Measurements from ENCODE around the gene SCN3A. TPM values are rescaled to one million over a fixed set of nuclear protein-coding genes. Genes with fewer than 3 reads are reported as not detected.

The SCN3A gene
- total RNA-seq, 1 experiment from 2014 or later, result not detected

DNA sequence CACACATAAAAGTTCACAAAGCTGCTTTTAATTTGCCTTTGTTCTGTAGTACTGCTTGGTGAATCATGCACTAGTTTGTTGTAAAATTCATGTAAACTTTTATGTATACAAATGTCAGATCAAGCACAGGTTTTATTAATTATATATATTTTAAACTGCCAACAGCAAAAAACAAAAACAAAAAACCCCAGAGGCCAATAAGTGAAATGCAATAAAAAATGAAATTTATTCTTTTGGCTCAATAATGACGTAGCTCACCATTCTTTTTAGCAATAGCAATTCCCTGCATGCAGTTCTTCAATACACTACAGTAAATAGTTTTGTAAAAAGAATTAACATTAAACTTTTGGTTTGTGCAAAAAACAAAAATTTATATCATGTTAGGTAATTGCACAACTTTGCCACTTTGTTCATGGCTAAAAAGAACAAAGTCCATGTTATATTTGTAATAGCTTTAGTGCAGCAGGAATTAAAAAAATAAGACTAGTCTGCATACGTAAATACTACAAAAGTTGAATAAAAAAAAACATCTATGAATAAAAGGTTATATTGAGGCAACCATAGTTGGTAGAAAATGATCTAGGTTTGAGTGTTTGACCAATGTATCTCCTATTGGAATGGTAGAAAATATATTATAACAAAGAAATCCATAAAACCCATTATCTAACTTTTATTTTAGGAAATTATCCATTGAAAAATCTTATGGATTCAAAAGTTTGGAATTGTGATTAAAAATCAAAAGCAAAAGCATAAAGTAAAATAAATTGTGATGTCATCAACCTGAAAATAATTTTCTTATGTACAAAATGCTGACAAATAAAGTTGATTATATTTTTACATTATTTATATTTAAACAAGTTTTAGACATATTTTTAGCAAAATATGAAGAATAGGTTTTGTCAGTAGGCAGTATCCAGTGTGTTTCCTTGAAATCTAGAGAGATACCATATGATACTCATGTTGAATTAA is 115.6 kb downstream of the SCN3A start:
- Mint-ChIP-seq H3K36me3 (ENCODE audit: insufficient read depth, unreplicated experiment) (no peaks in the 10 kb centered on the region), H3K4me1 (ENCODE audit: low read depth, unreplicated experiment) (no peaks in the 10 kb centered on the region), H3K9me3 (ENCODE audit: unreplicated experiment) (peaks cover 8% of the 10 kb centered on the region), H3K27ac (ENCODE audit: unreplicated experiment) (no peak overlapping the region), H3K27me3 (ENCODE audit: insufficient read depth, unreplicated experiment) (peaks cover 2% of the 10 kb centered on the region), H3K4me3 (ENCODE audit: unreplicated experiment) (no peak overlapping the region)
- CTCF ChIA-PET, result no interaction called here
- no peaks in the 10 kb centered on the region for H3K4me1 ChIP-seq
- intact Hi-C loops (cut with micrococcal nuclease; ENCODE audit: unreplicated experiment), result no loop called here
- H3K9me3 ChIP-seq, result no peaks in the 10 kb centered on the region
- POLR2A ChIA-PET, result no interaction called here
- H3K4me3 ChIP-seq (ENCODE audit: low read depth, low read length), result no peak overlapping the region
- no peak for DNase-seq
- no peaks in the 10 kb centered on the region for H3K36me3 ChIP-seq (ENCODE audit: control insufficient read depth, insufficient read depth, low read length)
- no TSS peak for BruUV-seq (replicated peaks)
- no peaks in the 10 kb centered on the region for H3K27me3 ChIP-seq (replicated peaks; ENCODE audit: control insufficient read depth, insufficient read depth, low read length)
- TF ChIP-seq, protein P1, sequence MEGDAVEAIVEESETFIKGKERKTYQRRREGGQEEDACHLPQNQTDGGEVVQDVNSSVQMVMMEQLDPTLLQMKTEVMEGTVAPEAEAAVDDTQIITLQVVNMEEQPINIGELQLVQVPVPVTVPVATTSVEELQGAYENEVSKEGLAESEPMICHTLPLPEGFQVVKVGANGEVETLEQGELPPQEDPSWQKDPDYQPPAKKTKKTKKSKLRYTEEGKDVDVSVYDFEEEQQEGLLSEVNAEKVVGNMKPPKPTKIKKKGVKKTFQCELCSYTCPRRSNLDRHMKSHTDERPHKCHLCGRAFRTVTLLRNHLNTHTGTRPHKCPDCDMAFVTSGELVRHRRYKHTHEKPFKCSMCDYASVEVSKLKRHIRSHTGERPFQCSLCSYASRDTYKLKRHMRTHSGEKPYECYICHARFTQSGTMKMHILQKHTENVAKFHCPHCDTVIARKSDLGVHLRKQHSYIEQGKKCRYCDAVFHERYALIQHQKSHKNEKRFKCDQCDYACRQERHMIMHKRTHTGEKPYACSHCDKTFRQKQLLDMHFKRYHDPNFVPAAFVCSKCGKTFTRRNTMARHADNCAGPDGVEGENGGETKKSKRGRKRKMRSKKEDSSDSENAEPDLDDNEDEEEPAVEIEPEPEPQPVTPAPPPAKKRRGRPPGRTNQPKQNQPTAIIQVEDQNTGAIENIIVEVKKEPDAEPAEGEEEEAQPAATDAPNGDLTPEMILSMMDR (IDR thresholded peaks at IDR 0.05; ENCODE audit: insufficient read depth in 1 of 2, low read depth in 1 of 2, low read length in 1 of 2, severe bottlenecking in 1 of 2, unreplicated experiment in 1 of 2), result no peak

DNA sequence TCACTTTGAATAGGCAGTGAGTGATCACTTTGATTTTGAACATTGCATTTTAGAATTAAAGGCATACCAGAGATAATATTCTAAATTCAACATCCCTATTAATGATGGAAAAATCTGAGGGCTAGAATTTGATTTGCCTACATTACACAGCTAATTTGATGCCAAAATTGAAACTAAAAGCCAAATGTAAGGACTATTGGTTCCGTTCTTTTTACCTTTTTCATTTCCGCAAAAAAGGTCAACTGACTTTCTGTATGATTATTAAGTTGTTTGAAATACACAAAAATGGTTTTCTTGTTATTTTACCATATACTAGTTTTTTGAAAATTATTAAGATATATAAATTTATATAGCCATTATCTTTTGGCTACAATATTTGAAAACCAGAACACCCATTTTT is 117.5 kb downstream of the SCN3A start:
- Mint-ChIP-seq H3K27ac (ENCODE audit: unreplicated experiment) (no peak overlapping the region), H3K4me1 (ENCODE audit: low read depth, unreplicated experiment) (no peaks in the 10 kb centered on the region), H3K27me3 (ENCODE audit: insufficient read depth, unreplicated experiment) (peaks cover 2% of the 10 kb centered on the region), H3K36me3 (ENCODE audit: insufficient read depth, unreplicated experiment) (no peaks in the 10 kb centered on the region), H3K9me3 (ENCODE audit: unreplicated experiment) (peaks cover 24% of the 10 kb centered on the region), H3K4me3 (ENCODE audit: unreplicated experiment) (no peak overlapping the region)
- ChIA-PET CTCF (no interaction called here), POLR2A (no interaction called here)
- intact Hi-C loops (cut with micrococcal nuclease; ENCODE audit: unreplicated experiment), result no loop called here
- 0 out of 2 replicates have a peak, but pooled peaks cover 5% of the 10 kb centered on the region for H3K9me3 ChIP-seq
- TF ChIP-seq, protein P1 (IDR thresholded peaks at IDR 0.05; ENCODE audit: insufficient read depth in 1 of 2, low read depth in 1 of 2, low read length in 1 of 2, severe bottlenecking in 1 of 2, unreplicated experiment in 1 of 2), result no peak
- H3K36me3 ChIP-seq (ENCODE audit: control insufficient read depth, insufficient read depth, low read length), result no peaks in the 10 kb centered on the region
- H3K4me3 ChIP-seq (ENCODE audit: low read depth, low read length), result no peak overlapping the region
- H3K4me1 ChIP-seq, result no peaks in the 10 kb centered on the region
- no peak for DNase-seq
- BruUV-seq (replicated peaks), result no TSS peak
- H3K27me3 ChIP-seq (replicated peaks; ENCODE audit: control insufficient read depth, insufficient read depth, low read length), result no peaks in the 10 kb centered on the region

DNA sequence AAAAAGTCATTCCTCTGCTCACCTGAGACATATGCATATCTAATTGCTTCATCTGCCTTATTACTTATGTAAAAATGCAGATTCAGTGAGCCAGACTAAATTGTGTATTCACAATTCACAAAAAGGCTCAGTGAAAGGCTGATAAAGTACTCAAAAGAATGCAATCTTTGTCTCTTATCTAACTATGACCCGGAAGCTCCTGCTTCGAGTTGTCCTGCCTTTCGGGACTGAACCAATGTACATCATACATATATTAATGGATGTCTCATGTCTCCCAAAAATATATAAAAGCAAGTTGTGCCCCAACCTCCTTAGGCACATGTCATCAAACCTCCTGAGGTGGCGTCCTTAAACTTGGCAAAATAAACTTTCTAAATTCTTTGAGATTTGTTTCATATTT is 120.5 kb downstream of the SCN3A start:
- no TSS peak for BruUV-seq (replicated peaks)
- no peak overlapping the region for H3K27ac Mint-ChIP-seq (ENCODE audit: unreplicated experiment)
- CTCF ChIA-PET, result no interaction called here

More for the DNA sequence above, 120.5 kb downstream of the SCN3A start:
- Histone ChIP-seq H3K9me3 (0 out of 2 replicates have a peak, but pooled peaks cover 5% of the 10 kb centered on the region), H3K4me1 (no peaks in the 10 kb centered on the region), H3K27me3 (replicated peaks; ENCODE audit: control insufficient read depth, insufficient read depth, low read length) (no peaks in the 10 kb centered on the region), H3K36me3 (ENCODE audit: control insufficient read depth, insufficient read depth, low read length) (no peaks in the 10 kb centered on the region), H3K4me3 (ENCODE audit: low read depth, low read length) (no peak overlapping the region)
- H3K4me3 Mint-ChIP-seq (ENCODE audit: unreplicated experiment), result no peak overlapping the region
- intact Hi-C loops (cut with micrococcal nuclease; ENCODE audit: unreplicated experiment), result no loop called here
- H3K27me3 Mint-ChIP-seq (ENCODE audit: insufficient read depth, unreplicated experiment), result no peaks in the 10 kb centered on the region
- H3K4me1 Mint-ChIP-seq (ENCODE audit: low read depth, unreplicated experiment), result no peaks in the 10 kb centered on the region
- no peaks in the 10 kb centered on the region for H3K36me3 Mint-ChIP-seq (ENCODE audit: insufficient read depth, unreplicated experiment)
- DNase-seq, result no peak
- peaks cover 24% of the 10 kb centered on the region for H3K9me3 Mint-ChIP-seq (ENCODE audit: unreplicated experiment)
- POLR2A ChIA-PET, result no interaction called here
- TF ChIP-seq, protein P1 (IDR thresholded peaks at IDR 0.05; ENCODE audit: insufficient read depth in 1 of 2, low read depth in 1 of 2, low read length in 1 of 2, severe bottlenecking in 1 of 2, unreplicated experiment in 1 of 2), result no peak
